Measurements from ENCODE around the gene HPSE.

HPSE gene

GRCh38 chr4:83356899-83357661 is 22.4 kb upstream of the HPSE start:
- no peak for TF ChIP-seq ZFX (IDR thresholded peaks at IDR 0.05; ENCODE audit: borderline replicate concordance)
- no peak for TF ChIP-seq CTCF (IDR thresholded peaks at IDR 0.05)
- H3K27ac ChIP-seq: peak overlapping the region; percentile 29; the same call in 1 of the 2 replicates

DNA sequence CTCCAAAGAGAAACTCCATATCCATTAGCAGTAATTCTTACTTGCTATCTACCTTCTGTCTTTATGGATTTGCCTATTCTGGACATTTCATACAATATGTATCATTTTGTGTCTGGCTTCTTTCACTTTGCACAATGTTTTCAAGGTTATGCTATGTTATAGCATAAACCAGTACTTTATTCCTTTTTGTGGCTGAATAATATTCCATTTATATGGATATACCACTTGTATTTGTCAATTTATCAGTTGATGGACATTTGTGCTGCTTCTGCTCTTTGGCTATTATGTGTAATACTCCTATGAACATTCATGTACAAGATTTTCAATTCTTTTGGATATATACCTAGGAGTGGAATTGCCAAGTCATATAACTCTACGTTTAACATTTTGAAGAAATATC is 18.9 kb upstream of the HPSE start:
- no peak for TF ChIP-seq ZFX (IDR thresholded peaks at IDR 0.05; ENCODE audit: borderline replicate concordance)
- TF ChIP-seq CTCF (IDR thresholded peaks at IDR 0.05): no peak

DNA sequence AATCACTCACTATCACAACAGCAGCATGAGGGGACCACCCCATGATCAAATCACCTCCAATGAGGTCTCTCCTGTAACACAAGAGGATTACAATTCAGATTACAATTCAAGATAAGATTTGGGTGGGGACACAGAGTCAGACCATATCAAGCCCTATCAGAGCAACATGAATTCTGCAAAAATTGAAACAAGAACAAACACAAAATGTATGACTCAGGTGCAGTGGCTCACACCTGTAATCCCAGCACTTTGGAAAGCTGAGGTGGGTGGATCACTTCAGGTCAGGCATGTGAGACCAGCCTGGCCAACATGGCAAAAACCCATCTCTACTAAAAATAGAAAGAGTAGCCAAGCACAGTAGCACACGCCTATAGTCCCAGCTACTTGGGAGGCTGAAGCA is 13.4 kb upstream of the HPSE start:
- no peak for TF ChIP-seq CTCF (IDR thresholded peaks at IDR 0.05)
- no peak for TF ChIP-seq ZFX (IDR thresholded peaks at IDR 0.05; ENCODE audit: borderline replicate concordance)
- no peak overlapping the region for H3K27ac ChIP-seq

More for the DNA sequence above, 18.9 kb upstream of the HPSE start:
- no peak overlapping the region for H3K27ac ChIP-seq

GRCh38 chr4:83342476-83342875 is 7.8 kb upstream of the HPSE start:
- no peak for TF ChIP-seq CTCF (IDR thresholded peaks at IDR 0.05)
- no peak overlapping the region for H3K27ac ChIP-seq

GRCh38 chr4:83340692-83341343 is 6.2 kb upstream of the HPSE start:
- H3K27ac ChIP-seq: no peak overlapping the region
- no peak for TF ChIP-seq ZFX (IDR thresholded peaks at IDR 0.05; ENCODE audit: borderline replicate concordance)
- TF ChIP-seq CTCF (IDR thresholded peaks at IDR 0.05): no peak

DNA sequence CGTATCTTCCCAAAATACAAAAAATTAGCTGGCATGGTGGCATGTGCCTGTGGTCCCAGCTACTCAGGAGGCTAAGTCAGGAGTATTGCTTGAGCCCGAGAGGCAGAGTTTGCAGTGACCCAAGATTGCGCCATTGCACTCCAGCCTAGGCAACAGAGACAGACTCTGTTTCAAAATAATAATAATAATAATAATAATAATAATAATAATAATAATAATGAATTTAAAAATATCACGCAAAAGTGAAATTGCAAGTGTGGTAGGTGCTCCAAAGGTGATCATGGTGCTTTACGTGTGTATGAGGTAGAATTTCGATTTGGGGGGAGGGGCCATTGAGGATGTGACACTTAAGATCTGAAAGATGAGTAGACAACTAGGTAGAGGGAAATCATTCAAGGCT is 4.9 kb upstream of the HPSE start:
- no peak for TF ChIP-seq CTCF (IDR thresholded peaks at IDR 0.05)
- TF ChIP-seq ZFX (IDR thresholded peaks at IDR 0.05; ENCODE audit: borderline replicate concordance): no peak
- H3K27ac ChIP-seq: no peak overlapping the region

GRCh38 chr4:83335701-83336100 is 1.1 kb upstream of the HPSE start:
- H3K27ac ChIP-seq: no peak overlapping the region
- no peak for TF ChIP-seq CTCF (IDR thresholded peaks at IDR 0.05)
- TF ChIP-seq ZFX (IDR thresholded peaks at IDR 0.05; ENCODE audit: borderline replicate concordance): no peak

All from 22Rv1 (cell line).